Measurements from ENCODE around the gene RAI14. TPM values are rescaled to one million over a fixed set of nuclear protein-coding genes. Genes with fewer than 3 reads are reported as not detected.

Gene RAI14
- total and polyA plus RNA-seq, 2 donors from 2014 or later = 13.2 to 60.3 TPM

GRCh38 chr5:34831303-34831702, 175.2 kb downstream of the RAI14 start:
- TF ChIP-seq CTCF (IDR thresholded peaks at IDR 0.05; ENCODE audit: borderline replicate concordance, extremely low read depth, insufficient read depth) = no peak
- peak in 1 of 5 donors; percentile 27 for DNase-seq
- no peak overlapping the region for H3K4me3 ChIP-seq (ENCODE audit: low read length in 3 of 3)
- FAIRE-seq = peak; percentile 42
- no peak overlapping the region for H3K27ac ChIP-seq (ENCODE audit: low read depth in 2 of 2, low read length in 2 of 2)
- intact Hi-C loops (cut with DNase I) = no loop called here
- no peaks in the 10 kb centered on the region for H3K9me3 ChIP-seq (ENCODE audit: control insufficient read depth in 2 of 3, insufficient read depth in 1 of 3, low read length in 3 of 3)
- peaks cover 0 to 5% (median 0%) of the 10 kb centered on the region in 3 donors for H3K4me1 ChIP-seq (ENCODE audit: control insufficient read depth in 2 of 3, insufficient read depth in 2 of 3, low read depth in 1 of 3, low read length in 3 of 3)
- H3K27me3 ChIP-seq (ENCODE audit: control insufficient read depth, insufficient read depth, low read length) = no peaks in the 10 kb centered on the region
- peaks cover 9 to 36% (median 29%) of the 10 kb centered on the region in 3 donors for H3K36me3 ChIP-seq (ENCODE audit: control insufficient read depth in 2 of 3, insufficient read depth in 3 of 3, low read length in 3 of 3)
- no peak overlapping the region for H3K9ac ChIP-seq (ENCODE audit: low read length in 3 of 3)

GRCh38 chr5:34832568-34832967, 176.4 kb downstream of the RAI14 start:
- Histone ChIP-seq H3K9me3 (ENCODE audit: control insufficient read depth in 2 of 3, insufficient read depth in 1 of 3, low read length in 3 of 3) (no peaks in the 10 kb centered on the region), H3K4me3 (ENCODE audit: low read length in 3 of 3) (no peak overlapping the region), H3K27me3 (ENCODE audit: control insufficient read depth, insufficient read depth, low read length) (no peaks in the 10 kb centered on the region), H3K9ac (ENCODE audit: low read length in 3 of 3) (no peak overlapping the region), H3K4me1 (ENCODE audit: control insufficient read depth in 2 of 3, insufficient read depth in 2 of 3, low read depth in 1 of 3, low read length in 3 of 3) (peaks cover 0 to 5% (median 0%) of the 10 kb centered on the region in 3 donors), H3K36me3 (ENCODE audit: control insufficient read depth in 2 of 3, insufficient read depth in 3 of 3, low read length in 3 of 3) (peaks cover 7 to 23% (median 17%) of the 10 kb centered on the region in 3 donors), H3K27ac (ENCODE audit: low read depth in 2 of 2, low read length in 2 of 2) (no peak overlapping the region)
- intact Hi-C loops (cut with DNase I) = no loop called here
- no peak for TF ChIP-seq CTCF (IDR thresholded peaks at IDR 0.05; ENCODE audit: borderline replicate concordance, extremely low read depth, insufficient read depth)
- no peak for DNase-seq
- FAIRE-seq = no peak

- DNase-seq (no peak), FAIRE-seq (no peak)
- H3K9ac ChIP-seq (ENCODE audit: low read length in 3 of 3) = no peak overlapping the region
- peaks cover 7 to 18% (median 12%) of the 10 kb centered on the region in 3 donors for H3K36me3 ChIP-seq (ENCODE audit: control insufficient read depth in 2 of 3, insufficient read depth in 3 of 3, low read length in 3 of 3)
- intact Hi-C loops (cut with DNase I) = no loop called here
- H3K4me3 ChIP-seq (ENCODE audit: low read length in 3 of 3) = no peak overlapping the region
- no peaks in the 10 kb centered on the region for H3K27me3 ChIP-seq (ENCODE audit: control insufficient read depth, insufficient read depth, low read length)
- peaks cover 0 to 5% (median under 1%) of the 10 kb centered on the region in 3 donors for H3K4me1 ChIP-seq (ENCODE audit: control insufficient read depth in 2 of 3, insufficient read depth in 2 of 3, low read depth in 1 of 3, low read length in 3 of 3)
- no peak overlapping the region for H3K27ac ChIP-seq (ENCODE audit: low read depth in 2 of 2, low read length in 2 of 2)
- no peak for TF ChIP-seq CTCF (IDR thresholded peaks at IDR 0.05; ENCODE audit: borderline replicate concordance, extremely low read depth, insufficient read depth)
- H3K9me3 ChIP-seq (ENCODE audit: control insufficient read depth in 2 of 3, insufficient read depth in 1 of 3, low read length in 3 of 3) = no peaks in the 10 kb centered on the region
Observed at GRCh38 chr5:34833090-34833489, 177.0 kb downstream of the RAI14 start.

Measured in kidney (tissue), 14 donors.